DMS153 (cell line): Measurements from ENCODE around the gene CBR3.
A peak's percentile ranks its signal among the peaks of the same experiment; 100 is the strongest.

Source experiments
- DNase-seq: peaks from one replicate; lab custom pipeline; 2025; lab: John Stamatoyannopoulos, UW

The CBR3 gene

DNA sequence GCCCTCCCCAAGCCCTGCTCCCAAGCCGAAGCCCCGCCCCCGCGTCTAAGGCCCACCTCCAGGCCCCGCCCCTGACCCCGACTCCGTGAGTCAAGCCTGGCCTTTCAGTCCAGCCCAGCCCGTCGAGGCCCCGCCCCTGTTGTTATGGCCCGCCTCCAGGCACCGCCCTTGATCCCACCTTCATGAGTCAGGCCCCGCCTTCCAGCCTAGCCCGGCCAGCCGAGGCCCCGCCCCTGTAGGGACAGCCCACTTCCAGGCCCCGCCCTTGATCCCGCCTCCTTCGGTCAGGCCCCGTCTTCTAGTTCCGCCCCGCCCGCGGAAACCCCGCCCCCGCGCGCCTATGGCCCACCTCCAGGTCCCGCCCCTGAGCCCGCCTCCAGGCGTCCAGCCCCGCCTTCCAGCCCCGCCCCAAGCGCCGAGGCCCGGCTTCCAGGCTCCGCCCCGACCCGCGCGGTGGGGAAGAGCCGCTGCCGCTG lies 21.5 kb downstream of the CBR3 start:
- peak; percentile 96 for DNase-seq

DNA sequence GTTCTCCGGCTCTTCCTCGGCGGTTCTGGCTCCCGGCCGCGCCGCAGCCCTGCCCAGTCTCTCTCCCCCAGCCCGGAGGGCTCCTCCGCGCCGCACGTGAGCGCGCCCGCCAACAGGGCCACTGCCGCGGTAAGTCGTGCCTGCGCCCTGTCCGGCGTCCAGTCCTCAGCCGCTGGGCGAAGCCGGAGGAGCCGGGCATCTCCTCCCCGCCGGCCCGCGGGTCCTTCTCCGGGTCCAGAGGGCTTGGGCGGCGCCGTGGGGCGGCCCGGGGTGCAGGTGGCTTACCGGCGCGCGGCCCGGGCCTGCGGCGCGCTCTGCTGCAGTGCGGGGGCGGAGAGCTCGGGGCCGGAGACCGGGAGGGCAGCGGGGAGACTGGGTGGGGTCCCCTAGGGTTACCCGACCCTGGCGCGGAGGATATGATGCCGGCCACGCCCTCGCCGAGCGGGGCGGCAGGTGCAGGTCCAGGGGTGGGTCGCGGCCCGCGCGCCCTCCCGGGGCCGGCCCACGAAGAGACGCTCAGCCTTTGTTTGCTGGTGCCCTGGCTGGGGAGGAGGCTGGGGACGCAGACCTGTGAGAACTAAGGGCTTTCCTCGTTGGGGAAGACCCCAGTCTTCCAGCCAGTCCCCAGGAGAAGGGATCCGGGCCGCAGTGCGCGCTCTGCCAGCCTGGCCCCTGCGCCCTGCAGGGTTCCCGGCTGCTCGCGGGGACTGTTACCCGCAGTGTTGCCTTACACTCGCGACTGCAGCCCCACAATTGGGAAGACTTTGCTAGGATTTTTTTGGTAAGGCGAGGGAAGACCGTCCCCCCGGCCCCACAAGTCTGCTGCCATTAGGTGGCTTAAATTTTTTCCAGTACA lies 22.2 kb downstream of the CBR3 start, which contains the start of gene DOP1B:
TSS of gene DOP1B (plus strand) at position 10 of the 856 bp plus-strand sequence. CDS start 7,910 bp downstream, outside the sequence.
- DNase-seq: no peak

DNA sequence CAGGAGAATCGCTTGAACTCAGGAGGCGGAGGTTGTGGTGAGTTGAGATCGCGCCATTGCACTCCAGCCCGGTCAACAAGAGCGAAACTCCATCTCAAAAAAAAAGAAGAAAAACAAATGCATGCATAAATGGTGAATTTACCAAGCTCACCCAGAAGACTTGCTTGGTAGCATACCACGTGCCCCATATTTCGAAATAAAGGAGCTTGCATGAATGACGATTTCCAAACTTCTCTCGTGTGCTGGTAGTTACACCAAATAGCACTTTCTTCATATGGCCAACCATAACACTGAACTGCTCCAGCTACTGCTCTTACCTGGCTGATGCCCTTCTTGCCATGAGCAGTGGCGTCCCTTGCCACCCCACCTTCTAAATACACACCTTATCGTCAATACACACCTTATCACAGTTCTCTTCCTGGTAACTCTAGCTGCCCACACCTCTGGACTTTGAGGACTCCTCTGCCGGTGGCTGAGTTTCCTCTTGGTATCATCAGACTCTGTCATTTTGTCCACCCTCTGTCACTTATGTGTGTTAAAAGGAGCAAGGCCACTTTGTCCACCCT lies 24.6 kb downstream of the CBR3 start:
- no peak for DNase-seq

DNA sequence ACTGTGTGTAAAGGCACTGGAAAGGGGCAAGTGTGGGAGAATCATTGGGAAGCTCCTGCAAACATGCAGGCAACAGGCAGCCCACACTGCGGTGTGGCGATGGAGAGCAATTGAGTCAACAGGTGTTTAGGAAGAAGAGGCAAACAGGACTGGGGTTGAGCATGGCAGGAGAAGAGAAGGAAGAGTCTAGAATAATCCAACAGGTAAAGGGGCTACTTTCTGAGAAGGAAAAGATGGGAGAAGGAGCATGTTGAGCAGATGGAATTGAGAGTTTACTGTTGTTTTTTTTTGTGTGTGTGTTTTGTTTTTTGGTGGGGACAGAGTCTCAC lies 25.9 kb downstream of the CBR3 start:
- DNase-seq: no peak

DNA sequence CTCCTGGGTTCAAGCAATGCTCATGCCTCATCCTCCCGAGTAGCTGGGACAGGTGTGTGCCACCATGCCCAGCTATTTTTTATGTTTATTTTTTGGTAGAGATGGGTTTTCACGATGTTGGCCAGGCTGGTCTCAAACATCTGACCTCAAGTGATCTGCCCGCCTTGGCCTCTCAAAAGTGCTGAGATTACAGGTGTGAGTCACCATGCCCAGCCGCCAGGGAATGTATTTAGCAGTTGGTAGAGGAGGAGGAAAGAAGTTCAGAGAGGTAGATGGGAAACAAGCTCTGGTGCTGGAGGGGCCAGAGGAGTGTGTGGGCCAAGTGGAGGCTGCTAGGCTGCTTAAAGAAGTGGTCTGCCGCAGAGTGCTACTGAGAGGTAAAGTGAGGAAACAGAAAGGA lies 27.8 kb downstream of the CBR3 start:
- no peak for DNase-seq

DNA sequence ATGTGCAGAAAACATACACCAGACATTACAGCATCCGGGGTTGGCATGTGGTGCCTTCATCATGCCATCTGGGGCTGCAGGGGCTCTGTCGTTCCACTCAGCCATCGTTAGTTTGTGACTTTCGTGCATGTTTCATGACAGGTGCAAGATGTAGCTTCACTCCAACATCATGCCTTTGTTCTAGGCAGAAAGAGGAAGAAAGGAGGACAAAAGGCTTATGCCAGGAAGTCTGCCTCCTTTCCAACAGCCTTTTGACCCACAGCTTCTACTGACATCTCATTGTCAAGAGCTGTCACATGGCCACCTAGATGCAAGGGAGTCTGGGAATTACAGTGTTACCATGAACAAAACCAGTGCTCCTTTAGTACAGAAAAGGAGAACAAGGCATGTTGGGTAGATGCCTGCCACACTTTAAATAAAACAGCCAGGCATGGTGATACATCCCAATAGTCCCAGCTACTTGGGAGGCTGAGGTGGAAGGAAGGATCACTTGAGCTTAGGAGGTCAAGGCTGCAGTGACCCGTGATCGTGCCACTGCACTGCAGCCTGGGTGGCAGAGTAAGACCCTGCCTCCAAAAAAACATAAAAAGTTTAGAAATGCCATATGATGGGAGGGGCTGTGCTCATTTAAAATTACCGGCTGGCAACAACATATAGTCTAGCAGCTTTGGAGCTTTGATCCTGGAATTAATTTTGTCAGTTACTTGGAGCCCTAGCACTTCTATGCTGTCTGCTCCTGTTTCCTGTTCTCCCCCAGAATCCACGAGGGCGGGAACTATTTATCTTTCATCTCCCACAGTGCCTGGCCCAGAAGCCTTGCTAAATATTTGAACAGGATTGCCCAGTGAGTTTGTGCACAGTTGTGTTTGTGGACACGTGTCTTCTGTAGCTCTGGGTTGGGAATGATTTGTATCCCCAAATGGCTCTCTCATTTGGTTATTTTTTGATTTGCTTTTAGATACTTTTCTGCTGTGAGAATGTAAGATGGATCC lies 29.2 kb downstream of the CBR3 start:
- peak; percentile 77 for DNase-seq

DNA sequence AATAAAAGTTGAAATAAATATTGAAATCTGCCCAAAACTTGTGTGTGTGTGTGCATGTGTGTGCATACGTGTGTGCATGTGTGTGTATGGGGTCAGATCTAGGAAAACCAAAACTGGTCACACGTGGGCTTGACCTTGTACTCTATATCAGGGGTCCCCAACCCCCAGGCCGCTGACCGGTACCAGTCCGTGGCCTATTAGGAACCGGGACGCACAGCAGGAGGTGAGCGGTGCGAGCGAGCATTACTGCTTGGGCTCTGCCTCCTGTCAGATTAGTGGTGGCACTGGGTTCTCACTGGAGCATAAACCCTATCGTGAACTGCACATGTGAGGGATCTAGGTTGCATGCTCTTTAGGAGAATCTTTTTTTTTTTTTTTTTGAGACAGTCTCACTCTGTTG lies 30.5 kb downstream of the CBR3 start:
- DNase-seq: no peak

DNA sequence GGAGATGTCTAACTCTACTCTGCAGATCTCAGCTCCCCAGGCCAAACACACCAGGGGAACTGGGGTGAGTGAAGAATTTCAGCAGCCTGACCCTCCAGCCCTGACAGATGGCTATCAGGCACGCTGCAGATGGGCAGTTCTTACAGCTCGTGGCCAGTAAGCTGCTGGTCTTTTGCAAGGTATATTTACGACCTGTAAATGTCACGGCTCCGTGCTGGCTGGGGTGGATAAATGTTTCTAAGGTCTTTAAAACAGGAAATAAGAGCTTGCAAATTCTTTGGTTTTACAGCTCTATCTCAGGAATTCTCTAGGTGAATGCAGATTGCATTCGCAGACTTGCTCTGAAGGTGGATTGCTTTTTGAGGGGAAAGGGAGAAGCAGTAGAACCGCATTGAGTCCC lies 31.8 kb downstream of the CBR3 start:
- DNase-seq: no peak

DNA sequence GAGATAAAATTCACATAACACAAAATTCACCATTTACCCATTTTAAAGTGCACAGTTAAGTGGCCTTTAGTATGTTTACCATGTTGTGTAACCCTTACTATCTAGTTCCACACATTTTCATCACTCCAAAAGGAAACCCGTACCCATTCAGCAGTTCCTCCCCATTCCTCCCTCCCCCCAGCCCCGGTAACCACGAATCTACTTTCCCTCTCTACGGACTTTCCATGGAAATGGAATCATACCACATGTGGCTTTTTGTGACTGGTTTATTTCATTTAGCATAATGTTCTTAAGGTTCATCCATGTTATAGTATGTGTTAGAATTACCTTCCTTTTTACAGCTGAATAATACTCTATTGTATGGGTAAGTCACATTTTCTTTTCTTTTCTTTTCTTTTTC lies 32.7 kb downstream of the CBR3 start:
- DNase-seq: no peak

DNA sequence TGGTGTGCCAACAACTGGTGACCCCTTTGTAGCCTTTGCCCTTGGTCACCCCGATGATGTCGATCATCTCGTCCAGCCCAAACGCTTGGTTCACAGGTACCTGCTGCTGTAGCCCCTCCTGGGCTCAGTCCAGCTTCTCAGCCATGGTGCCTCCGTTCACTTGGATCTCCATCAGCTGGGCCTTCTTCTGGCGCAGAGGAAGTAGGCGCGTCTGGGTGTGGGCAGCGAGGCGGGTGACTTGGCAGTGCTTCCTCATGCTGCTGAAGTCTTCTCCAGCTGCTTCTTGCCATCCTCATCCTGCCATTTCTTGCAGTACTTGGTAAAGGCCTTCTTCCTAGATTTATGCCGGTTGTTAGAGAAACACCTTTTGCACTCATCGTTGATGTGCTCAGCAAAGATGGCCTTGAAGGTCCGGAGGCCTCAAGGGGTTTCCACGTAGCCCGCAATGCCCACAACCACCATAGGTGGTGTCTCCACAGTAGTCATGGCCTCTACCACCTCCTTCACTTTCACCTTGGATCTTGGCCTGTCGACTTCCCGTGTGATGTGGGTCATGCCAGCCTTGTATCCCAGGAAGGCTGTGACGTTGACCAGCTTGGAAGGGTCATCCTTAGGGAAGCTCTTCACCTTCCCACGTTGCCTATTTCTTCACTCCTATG lies 34.7 kb downstream of the CBR3 start:
- no peak for DNase-seq

DNA sequence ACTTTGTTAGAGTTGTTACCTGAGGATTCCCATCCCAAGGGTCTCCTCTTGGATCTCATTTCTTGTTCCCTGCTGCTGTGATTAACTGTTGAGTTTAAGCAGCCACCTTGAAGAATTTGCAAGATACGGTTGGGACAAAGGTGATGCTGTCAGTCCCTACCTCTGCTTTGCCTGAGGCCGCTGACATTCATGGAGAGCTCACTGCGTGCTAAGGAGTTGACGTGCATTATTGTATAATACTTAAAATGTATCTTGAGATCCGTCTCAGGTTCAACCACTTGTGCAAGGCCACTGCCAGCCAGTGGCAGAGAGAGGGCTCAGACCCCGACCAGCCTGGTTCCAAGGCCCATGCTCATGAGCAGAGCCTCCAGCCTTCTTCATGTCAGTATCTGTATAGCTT lies 35.9 kb downstream of the CBR3 start:
- DNase-seq: no peak

DNA sequence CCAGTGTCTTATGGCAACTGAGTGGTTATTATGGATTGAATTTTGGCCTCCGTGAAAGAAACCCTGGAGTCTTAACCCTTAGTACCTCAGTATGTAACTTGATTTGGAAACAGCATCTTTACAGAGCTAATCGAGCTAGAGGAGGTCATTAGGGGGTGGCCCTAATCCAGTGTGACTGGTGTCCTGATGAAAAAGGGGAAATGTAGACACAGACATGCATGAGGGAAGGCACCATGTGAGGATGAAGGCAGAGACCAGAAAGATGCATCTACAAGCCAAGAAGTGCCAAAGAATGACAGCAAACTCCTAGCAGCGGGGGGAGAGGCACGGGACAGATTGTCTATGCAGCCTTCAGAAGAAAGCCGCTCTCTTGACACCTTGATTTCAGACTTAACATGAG lies 36.5 kb downstream of the CBR3 start:
- DNase-seq: no peak

DNA sequence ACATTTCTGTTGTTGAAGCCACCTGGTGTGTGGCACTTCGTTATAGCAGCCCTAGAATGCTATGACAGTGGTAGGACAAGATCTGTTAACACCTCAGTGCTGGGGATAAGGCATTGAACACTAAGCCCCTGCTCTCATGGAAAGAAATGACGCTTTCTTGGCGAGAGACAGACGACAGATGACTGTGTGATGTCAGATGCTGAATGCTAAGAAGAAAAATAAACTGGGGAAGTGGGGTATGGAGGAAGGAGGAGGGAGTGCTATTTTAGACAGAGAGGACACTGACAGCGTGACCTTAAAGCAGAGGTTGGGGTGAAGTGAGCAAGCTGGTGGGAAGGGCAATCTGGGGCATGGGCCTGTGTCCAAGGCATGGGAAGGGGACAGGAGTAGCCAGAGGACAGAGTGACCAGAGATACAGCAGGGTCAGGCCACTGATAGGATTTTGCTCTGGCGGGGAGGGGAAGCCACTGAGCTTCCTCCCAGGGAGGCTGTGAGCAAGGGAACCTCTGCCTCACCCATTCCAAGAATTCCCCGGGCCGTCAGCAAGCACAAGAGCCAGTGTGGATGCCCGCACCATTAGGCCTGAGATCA lies 37.0 kb downstream of the CBR3 start:
- no peak for DNase-seq

DNA sequence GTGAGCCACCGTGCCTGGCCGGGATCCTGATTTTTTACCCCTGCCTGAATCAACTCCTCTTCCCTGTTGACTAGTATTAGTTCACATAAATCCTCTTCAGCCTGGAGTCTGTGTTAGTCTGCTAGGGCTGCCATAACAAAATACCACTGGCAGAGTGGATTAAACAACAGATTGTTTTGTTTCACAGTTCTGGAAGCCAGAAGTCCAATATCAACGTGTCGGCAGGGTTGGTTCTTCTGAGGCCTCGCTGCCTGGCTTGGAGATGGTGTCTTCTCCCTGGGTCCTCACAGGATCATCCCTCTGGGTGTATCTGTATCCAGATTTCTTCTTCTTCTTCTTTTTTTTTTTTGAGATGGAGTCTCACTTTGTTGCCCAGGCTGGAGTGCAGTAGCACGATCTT lies 39.9 kb downstream of the CBR3 start:
- DNase-seq: no peak

DNA sequence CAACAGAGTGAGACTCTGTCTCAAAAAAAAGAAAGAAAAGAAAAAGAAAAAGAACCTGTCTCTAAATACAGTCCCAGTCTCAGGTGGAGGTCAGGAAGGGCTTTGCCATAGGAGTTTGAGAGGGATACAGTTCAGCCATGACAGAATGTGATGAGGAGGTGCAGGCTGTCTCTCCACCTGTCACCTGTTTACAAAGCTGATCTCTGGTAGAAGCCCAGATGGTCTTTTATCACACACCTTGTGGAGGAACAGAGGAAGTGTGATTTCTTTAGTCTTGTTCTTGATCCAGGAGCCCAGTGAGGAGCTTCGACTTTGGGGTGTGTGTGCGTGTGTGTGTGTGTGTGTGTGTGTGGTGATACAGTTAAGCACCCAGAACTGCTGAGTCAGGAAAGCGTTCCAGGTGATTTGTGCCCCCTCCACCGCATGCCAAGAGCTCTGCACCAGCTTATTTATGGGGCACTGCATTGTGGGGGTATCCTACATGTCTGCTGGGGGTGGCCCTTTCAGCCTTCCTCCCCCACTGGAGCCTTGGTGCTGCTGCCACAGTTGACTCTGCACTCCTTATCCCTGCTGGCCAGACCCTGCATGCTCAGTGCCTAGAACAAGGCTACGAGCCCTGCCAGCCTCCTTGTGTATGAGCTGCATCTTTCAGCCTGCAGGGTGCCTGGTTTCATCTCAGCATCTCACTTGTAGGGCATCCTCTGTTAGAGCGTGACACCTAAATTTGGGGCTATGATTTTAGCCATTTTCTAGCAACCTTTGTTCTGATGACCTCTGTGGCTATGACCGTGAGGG lies 41.1 kb downstream of the CBR3 start:
- no peak for DNase-seq

DNA sequence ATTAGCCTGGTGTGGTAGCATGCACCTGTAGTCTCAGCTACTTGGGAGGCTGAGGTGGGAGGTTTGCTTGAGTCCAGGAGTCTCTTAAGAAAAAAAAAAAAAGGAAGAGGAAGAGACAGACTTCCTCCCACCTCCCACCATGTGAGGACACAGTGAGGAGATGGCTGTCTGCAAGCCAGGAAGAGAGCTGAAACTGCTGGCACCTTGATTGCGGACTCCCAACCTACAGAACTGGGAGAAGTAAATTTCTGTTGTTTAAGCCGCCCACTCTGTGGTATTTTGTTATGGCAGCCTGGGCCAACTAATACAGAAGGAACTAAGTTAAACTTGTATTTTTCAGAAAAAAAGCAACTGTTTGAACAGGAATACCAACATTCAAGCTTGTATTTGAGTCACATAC lies 43.5 kb downstream of the CBR3 start:
- no peak for DNase-seq

DNA sequence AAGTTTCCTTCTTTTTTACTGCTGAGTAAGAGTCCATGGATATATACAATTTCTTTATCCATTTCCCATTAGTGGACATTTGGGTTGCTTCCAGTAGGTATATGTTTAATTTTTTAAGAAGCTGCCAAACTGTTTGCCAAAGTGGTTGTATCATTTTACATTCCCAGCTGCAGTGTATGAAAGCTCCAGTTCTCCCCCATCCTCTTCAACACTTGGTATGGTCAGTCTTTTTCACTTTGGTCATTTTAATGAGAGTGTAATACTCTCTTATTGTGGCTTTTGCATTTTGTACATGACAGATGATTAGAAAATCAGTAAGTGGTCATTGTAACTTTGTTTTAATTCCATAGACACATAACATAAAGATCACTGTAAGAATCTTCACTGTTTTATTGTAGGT lies 44.3 kb downstream of the CBR3 start:
- no peak for DNase-seq

DNA sequence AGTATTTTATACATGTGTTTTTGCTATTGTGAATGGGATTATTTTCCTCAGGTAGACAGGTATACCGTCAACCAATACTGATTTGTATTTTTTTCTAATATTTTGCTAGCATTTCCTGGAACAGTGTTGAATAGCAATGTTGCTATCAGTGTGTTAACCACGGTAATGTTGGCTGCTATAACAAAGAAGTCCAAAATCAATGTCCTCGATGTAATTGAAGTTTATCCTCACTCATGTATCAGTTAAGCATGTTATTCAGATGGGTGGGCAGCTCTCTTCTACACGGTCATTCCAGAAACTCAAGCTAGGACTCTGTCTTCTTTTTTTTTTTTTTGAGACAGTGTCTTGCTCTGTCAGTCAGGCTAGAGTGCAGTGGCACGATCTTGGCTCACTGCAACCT lies 46.1 kb downstream of the CBR3 start:
- no peak for DNase-seq

DNA sequence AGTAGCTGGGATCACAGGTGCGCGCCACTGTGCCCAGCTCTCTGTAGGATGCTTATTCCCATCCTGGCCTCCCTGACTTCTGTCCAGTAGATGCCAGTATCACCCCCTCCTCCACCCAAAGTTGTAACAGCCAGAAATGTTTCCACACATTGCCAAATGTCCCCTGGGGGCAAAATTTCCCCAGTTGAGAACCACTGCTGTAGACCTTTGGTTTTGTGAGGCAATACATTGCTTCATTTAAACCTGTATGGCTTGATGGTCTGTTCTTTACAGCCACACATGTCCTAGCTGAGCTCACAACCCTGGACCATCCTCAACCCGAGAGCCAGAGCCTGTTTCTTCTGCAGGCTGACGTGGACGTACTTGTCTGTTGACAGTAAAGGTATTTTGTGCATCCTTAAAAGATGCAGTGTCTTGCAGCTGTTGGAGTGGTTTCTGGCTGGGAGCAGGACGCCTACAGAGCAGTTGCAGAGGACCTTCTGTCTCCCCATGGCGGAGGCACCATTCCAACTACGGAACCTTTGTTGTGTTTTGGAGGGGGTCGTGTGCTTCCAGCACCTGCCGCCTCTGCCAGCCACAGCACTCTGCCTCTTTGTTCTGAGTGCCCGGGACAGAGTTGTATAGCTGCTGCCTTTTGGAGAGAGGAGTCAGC lies 48.4 kb downstream of the CBR3 start:
- DNase-seq: no peak

DNA sequence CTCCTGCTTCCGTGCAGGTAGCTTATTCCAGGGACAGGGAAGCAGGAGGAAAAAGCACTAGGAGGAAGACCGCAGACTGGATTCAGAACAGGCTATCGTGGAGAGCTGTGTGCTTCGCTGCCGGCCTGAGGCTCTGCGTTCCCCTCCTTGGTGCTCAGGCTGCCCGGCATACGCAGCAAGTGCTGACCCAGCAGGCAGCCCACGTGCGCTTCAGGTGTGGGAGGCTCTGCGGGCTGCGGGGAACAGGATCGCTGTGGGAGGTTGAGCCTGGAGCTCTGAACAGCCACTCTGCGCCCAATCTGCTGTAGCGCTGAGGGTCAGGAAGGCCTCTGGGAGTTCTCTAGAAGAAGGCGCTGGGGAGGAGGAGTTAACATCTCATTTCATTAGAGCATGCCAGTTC lies 49.7 kb downstream of the CBR3 start:
- DNase-seq: no peak
